Epithelial cell of esophagus (primary cell): ENCODE measurements around the gene TAPT1.

Source experiments
- DNase-seq: peaks from one replicate; pipeline ENCODE4 v3.0.0; 2010; ENCODE audit warnings: low read depth
- H3K4me3 ChIP-seq: 2 replicates; pipeline ENCODE4 v1.5.1; 2011; ENCODE audit warnings: mild to moderate bottlenecking, low read length, control low read depth
- TF ChIP-seq, protein P1 (sequence below): IDR thresholded peaks from 2 replicates; pipeline ENCODE4 v1.5.1; 2011; ENCODE audit warnings: low read depth, mild to moderate bottlenecking, low read length, control low read depth, inconsistent platforms; ENCODE audit not compliant: insufficient read depth; ENCODE audit errors: missing control alignments

The TAPT1 gene

DNA sequence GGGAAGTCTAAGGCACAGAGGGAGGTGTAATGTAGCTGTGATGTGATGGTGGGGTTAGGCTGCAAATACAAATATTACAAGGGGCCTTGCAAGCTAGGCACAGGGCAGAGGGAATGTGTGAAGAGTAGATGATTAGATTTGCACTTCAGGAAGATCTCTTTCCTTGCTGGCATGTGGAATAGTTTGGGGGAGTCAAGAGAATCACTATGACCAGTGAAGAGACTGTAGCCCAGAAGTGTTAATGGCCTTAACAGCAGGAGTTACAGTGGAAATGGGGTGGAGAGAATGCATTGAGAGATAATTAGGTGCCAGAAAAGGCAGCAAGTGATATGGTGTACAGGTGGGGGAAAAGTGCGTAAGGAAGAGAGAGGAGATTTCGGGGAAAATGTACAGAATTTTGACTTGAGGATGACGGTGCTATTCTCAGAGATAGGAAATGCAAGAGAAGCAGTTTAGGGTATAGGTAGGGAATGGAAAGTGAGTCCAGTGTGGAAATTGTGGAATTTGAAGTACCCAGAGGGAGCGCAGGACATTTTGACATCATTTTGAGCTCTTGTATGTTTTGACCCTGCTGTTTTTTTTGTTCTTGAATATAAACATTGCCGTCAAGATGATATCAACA, 10.2 kb upstream of the TAPT1 start:
- TF ChIP-seq, protein P1, sequence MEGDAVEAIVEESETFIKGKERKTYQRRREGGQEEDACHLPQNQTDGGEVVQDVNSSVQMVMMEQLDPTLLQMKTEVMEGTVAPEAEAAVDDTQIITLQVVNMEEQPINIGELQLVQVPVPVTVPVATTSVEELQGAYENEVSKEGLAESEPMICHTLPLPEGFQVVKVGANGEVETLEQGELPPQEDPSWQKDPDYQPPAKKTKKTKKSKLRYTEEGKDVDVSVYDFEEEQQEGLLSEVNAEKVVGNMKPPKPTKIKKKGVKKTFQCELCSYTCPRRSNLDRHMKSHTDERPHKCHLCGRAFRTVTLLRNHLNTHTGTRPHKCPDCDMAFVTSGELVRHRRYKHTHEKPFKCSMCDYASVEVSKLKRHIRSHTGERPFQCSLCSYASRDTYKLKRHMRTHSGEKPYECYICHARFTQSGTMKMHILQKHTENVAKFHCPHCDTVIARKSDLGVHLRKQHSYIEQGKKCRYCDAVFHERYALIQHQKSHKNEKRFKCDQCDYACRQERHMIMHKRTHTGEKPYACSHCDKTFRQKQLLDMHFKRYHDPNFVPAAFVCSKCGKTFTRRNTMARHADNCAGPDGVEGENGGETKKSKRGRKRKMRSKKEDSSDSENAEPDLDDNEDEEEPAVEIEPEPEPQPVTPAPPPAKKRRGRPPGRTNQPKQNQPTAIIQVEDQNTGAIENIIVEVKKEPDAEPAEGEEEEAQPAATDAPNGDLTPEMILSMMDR: no peak
- DNase-seq: no peak
- no peak overlapping the region for H3K4me3 ChIP-seq

- DNase-seq: no peak
- H3K4me3 ChIP-seq: no peak overlapping the region
- TF ChIP-seq, protein P1: no peak
These were observed 8.9 kb upstream of the TAPT1 start for GRCh38 chr4:16235209-16235608.

- TF ChIP-seq, protein P1: no peak
- DNase-seq: no peak
- no peak overlapping the region for H3K4me3 ChIP-seq
These were observed 7.4 kb upstream of the TAPT1 start for GRCh38 chr4:16233569-16234177.

GRCh38 chr4:16231570-16232245, 5.4 kb upstream of the TAPT1 start:
- TF ChIP-seq, protein P1: no peak
- no peak overlapping the region for H3K4me3 ChIP-seq
- no peak for DNase-seq

- TF ChIP-seq, protein P1: no peak
- H3K4me3 ChIP-seq: no peak overlapping the region
- no peak for DNase-seq
These were observed 4.0 kb upstream of the TAPT1 start for GRCh38 chr4:16230308-16230707.

- H3K4me3 ChIP-seq: no peak overlapping the region
- TF ChIP-seq, protein P1: no peak
- no peak for DNase-seq
These were observed 3.3 kb upstream of the TAPT1 start for GRCh38 chr4:16229604-16230003.
